Liver (tissue), 9 donors: Measurements from ENCODE around the gene TLK2. TPM values are rescaled to one million over a fixed set of nuclear protein-coding genes. Genes with fewer than 3 reads are reported as not detected.

ENCODE experiments used
- DNase-seq: peaks from one replicate; pipeline ENCODE4 v3.0.0-alpha.2; 2017; ENCODE audit warnings: low spot score
- H3K27ac ChIP-seq, 2 donors: one replicate each; pipeline ENCODE4 v1.7.0; 2013; ENCODE audit warnings: inconsistent platforms in 2 of 2, low read length in 2 of 2, control low read depth in 1 of 2, low read depth in 1 of 2, mild to moderate bottlenecking in 1 of 2
- H3K27me3 ChIP-seq, 4 donors: one replicate each; pipeline versions ENCODE4 v1.6.1 to v1.7.0; 2013; ENCODE audit warnings: low read length in 3 of 4, inconsistent platforms in 1 of 4, mild to moderate bottlenecking in 1 of 4, moderate library complexity in 1 of 4; ENCODE audit not compliant: control insufficient read depth in 4 of 4, insufficient read depth in 4 of 4
- H3K36me3 ChIP-seq, 4 donors: one replicate each; pipeline versions ENCODE4 v1.6.1 to v1.7.0; 2013; ENCODE audit warnings: low read length in 3 of 4, mild to moderate bottlenecking in 3 of 4, low read depth in 1 of 4, moderate library complexity in 1 of 4; ENCODE audit not compliant: control insufficient read depth in 4 of 4, insufficient read depth in 3 of 4
- H3K4me1 ChIP-seq, 4 donors: one replicate each; pipeline versions ENCODE4 v1.6.1 to v1.7.0; 2013; ENCODE audit warnings: low read length in 3 of 4, mild to moderate bottlenecking in 3 of 4, moderate library complexity in 1 of 4; ENCODE audit not compliant: control insufficient read depth in 4 of 4, insufficient read depth in 4 of 4
- H3K4me3 ChIP-seq, 3 donors: one replicate each; pipeline versions ENCODE4 v1.6.1 to v1.7.0; 2013; ENCODE audit warnings: low read length in 3 of 3, control low read depth in 1 of 3, low read depth in 1 of 3, mild to moderate bottlenecking in 1 of 3
- H3K9ac ChIP-seq, 2 donors: one replicate each; pipeline ENCODE4 v1.7.0; 2013; ENCODE audit warnings: low read length in 2 of 2, mild to moderate bottlenecking in 2 of 2, moderate library complexity in 2 of 2, control low read depth in 1 of 2, low read depth in 1 of 2
- H3K9me3 ChIP-seq, 4 donors: one replicate each; pipeline versions ENCODE4 v1.6.1 to v1.7.0; 2013; ENCODE audit warnings: low read length in 3 of 4; ENCODE audit not compliant: control insufficient read depth in 4 of 4
- ATF3 ChIP-seq: IDR thresholded peaks from 2 replicates; pipeline ENCODE4 v1.6.1; 2016; ENCODE audit warnings: antibody characterized with exemption
- EGR1 ChIP-seq, 2 donors: IDR thresholded peaks; 2 replicates each; pipeline ENCODE4 v1.6.1; 2016 to 2018; ENCODE audit warnings: antibody characterized with exemption in 2 of 2, low read depth in 2 of 2
- FOXA2 ChIP-seq: IDR thresholded peaks from 2 replicates; pipeline ENCODE4 v1.6.1; 2016; ENCODE audit warnings: antibody characterized with exemption
- GABPA ChIP-seq, 2 donors: IDR thresholded peaks in 1 of 2; conservative IDR thresholded peaks in 1 of 2; 2 replicates each; pipeline ENCODE4 v1.6.1; 2016; ENCODE audit warnings: antibody characterized with exemption in 2 of 2, mild to moderate bottlenecking in 1 of 2, moderate library complexity in 1 of 2
- HNF4A ChIP-seq, 2 donors: conservative IDR thresholded peaks; 2 replicates each; pipeline ENCODE4 v1.6.1; 2016; ENCODE audit warnings: antibody characterized with exemption in 2 of 2, mild to moderate bottlenecking in 2 of 2
- HNF4G ChIP-seq: IDR thresholded peaks from 2 replicates; pipeline ENCODE4 v1.6.1; 2016; ENCODE audit warnings: antibody characterized with exemption
- JUND ChIP-seq, 2 donors: IDR thresholded peaks; 2 replicates each; pipeline ENCODE4 v1.6.1; 2016; ENCODE audit warnings: antibody characterized with exemption in 2 of 2
- MAX ChIP-seq: IDR thresholded peaks from 2 replicates; pipeline ENCODE4 v1.6.1; 2016; ENCODE audit warnings: antibody characterized with exemption
- NR2F2 ChIP-seq: IDR thresholded peaks from 2 replicates; pipeline ENCODE4 v1.6.1; 2016; ENCODE audit warnings: antibody characterized with exemption
- RAD21 ChIP-seq, 2 donors: IDR thresholded peaks; 2 replicates each; pipeline ENCODE4 v1.6.1; 2016; ENCODE audit warnings: antibody characterized with exemption in 2 of 2, mild to moderate bottlenecking in 2 of 2
- REST ChIP-seq: IDR thresholded peaks from 2 replicates; pipeline ENCODE4 v1.6.1; 2016; ENCODE audit warnings: antibody characterized with exemption, mild to moderate bottlenecking
- RXRA ChIP-seq, 2 donors: IDR thresholded peaks; 2 replicates each; pipeline ENCODE4 v1.6.1; 2017 to 2018; ENCODE audit warnings: antibody characterized with exemption in 2 of 2, mild to moderate bottlenecking in 1 of 2
- SP1 ChIP-seq: IDR thresholded peaks from 2 replicates; pipeline ENCODE4 v1.6.1; 2018; ENCODE audit warnings: antibody characterized with exemption, mild to moderate bottlenecking
- TAF1 ChIP-seq: conservative IDR thresholded peaks from 2 replicates; pipeline ENCODE4 v1.6.1; 2016; ENCODE audit warnings: antibody characterized with exemption, mild to moderate bottlenecking
- ZBTB33 ChIP-seq: IDR thresholded peaks from 2 replicates; pipeline ENCODE4 v1.6.1; 2016; ENCODE audit warnings: antibody characterized with exemption
- WGBS: extraction: QIAGEN DNeasy Blood & Tissue Kit; methylation state at CpG from one replicate; pipeline ENCODE4 v1.1.7; 2013; 5-methylcytosine and 5-hydroxymethylcytosine counted together
- polyA plus RNA-seq, 2 donors: library from polyadenylated mRNA; stranded (reverse) in 1 of 2; unstranded in 1 of 2; fragments of 200-250 nt in 1 of 2; fragments of >200 nt in 1 of 2; fragmentation: Nextera tagmentation in 1 of 2; extraction: Ambion mirVana in 1 of 2; gene quantifications; one replicate each; pipeline versions ENCODE4 v1.2.1 to v1.2.3, GENCODE V29; 2013 to 2015
- total RNA-seq, 2 donors: library from RNA; depleted of rRNA; stranded (reverse); fragments of >200 nt; gene quantifications; one replicate each; pipeline ENCODE4 v1.2.3, GENCODE V29; 2014
- TF ChIP-seq, protein P1 (sequence below): fragments of 150-350 bp; IDR thresholded peaks from 2 replicates; pipeline ENCODE4 v1.5.1; 2017; ENCODE audit warnings: improper control_type of control experiment, low read depth, low read length; ENCODE audit not compliant: missing input control
- donor health status: healthy.
- donor health status: healthy.
- donor health status: healthy.
- donor health status: healthy.
- donor health status: healthy.

Gene TLK2
- total and polyA plus RNA-seq, 4 donors, result 4.2 to 25.8 (median 14.8) TPM

- TF ChIP-seq, protein P1, sequence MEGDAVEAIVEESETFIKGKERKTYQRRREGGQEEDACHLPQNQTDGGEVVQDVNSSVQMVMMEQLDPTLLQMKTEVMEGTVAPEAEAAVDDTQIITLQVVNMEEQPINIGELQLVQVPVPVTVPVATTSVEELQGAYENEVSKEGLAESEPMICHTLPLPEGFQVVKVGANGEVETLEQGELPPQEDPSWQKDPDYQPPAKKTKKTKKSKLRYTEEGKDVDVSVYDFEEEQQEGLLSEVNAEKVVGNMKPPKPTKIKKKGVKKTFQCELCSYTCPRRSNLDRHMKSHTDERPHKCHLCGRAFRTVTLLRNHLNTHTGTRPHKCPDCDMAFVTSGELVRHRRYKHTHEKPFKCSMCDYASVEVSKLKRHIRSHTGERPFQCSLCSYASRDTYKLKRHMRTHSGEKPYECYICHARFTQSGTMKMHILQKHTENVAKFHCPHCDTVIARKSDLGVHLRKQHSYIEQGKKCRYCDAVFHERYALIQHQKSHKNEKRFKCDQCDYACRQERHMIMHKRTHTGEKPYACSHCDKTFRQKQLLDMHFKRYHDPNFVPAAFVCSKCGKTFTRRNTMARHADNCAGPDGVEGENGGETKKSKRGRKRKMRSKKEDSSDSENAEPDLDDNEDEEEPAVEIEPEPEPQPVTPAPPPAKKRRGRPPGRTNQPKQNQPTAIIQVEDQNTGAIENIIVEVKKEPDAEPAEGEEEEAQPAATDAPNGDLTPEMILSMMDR, result no peak
- TF ChIP-seq EGR1 (IDR thresholded peaks at IDR 0.05; ENCODE audit: low read depth in 2 of 2), result no peak
- TF ChIP-seq ATF3, result no peak
- TF ChIP-seq TAF1, result no peak
- TF ChIP-seq JUND (IDR thresholded peaks at IDR 0.05), result no peak
Measured at GRCh38 chr17:62565817-62566216, 87.2 kb downstream of the TLK2 start (continued).

DNA sequence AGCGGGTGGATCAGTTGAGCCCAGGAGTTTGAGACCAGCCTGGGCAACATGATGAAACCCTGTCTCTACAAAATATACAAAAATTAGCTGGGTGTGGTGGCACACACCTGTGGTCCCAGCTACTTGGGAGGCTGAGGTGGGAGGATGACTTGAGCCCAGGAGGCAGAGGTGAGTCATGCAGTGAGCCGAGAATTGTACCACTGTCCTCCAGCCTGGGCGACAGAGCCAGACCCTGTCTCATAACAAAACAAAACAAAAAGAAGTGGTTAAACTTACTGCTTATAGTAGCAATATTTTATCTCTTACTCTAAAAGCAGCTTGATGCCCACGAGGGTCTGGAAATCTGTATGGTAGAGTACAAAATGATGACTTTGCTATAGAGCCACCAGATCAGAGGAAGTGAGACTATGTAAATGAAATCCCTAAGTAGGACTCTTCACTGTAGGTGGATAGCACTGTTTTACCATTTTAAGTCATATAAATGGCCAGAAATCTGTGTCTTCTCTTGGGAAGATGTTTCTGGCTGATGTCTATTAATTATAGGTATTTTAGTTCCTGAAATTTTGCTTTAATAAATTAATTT, 88.5 kb downstream of the TLK2 start:
- no peak overlapping the region for H3K4me3 ChIP-seq
- no peak overlapping the region for H3K27ac ChIP-seq
- no peaks in the 10 kb centered on the region for H3K27me3 ChIP-seq
- DNase-seq, result no peak
- 86% methylated on average over 4 of the region's 4 CpGs for WGBS
- TF ChIP-seq, protein P1, result no peak
- TF ChIP-seq ZBTB33 (no peak), TAF1 (no peak), HNF4G (no peak)
- no peaks in the 10 kb centered on the region for H3K9me3 ChIP-seq
- H3K4me1 ChIP-seq, result peaks cover 0 to 3% (median 0%) of the 10 kb centered on the region in 4 donors
- H3K9ac ChIP-seq, result no peak overlapping the region
- H3K36me3 ChIP-seq, result peaks cover 6 to 20% (median 16%) of the 10 kb centered on the region in 4 donors

DNA sequence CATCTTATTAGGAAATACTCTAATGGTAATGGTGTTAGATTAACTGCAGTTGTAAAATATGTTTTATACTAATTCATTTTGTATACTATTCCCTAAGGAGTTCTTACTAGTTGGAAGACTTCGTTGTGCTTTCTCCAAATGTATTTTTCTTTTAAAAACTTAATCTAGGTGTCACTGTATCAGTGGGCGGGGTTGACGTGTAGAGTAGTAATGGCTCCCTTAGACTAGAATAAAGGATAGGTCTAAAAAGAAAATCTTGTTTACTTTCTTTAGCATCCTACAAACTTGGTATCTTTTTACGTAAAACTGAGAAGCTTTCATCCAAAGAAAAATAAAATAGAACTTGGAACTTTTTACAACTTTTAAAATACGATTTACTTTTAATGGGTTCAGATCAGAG, 93.9 kb downstream of the TLK2 start:
- H3K9me3 ChIP-seq, result no peaks in the 10 kb centered on the region
- H3K36me3 ChIP-seq, result peaks cover 0 to 24% (median 16%) of the 10 kb centered on the region in 4 donors
- no peaks in the 10 kb centered on the region for H3K27me3 ChIP-seq
- no peaks in the 10 kb centered on the region for H3K4me1 ChIP-seq
- no peak for DNase-seq
- no peak overlapping the region for H3K27ac ChIP-seq
- no peak overlapping the region for H3K9ac ChIP-seq
- WGBS, result 89% methylated on average over 5 of the region's 5 CpGs
- H3K4me3 ChIP-seq, result no peak overlapping the region
- no peak for TF ChIP-seq ATF3
- no peak for TF ChIP-seq HNF4G
- TF ChIP-seq RAD21 (IDR thresholded peaks at IDR 0.05), result no peak
- TF ChIP-seq MAX, result no peak
- no peak for TF ChIP-seq NR2F2
- TF ChIP-seq EGR1 (IDR thresholded peaks at IDR 0.05; ENCODE audit: low read depth in 2 of 2), result no peak
- TF ChIP-seq TAF1, result no peak
- no peak for TF ChIP-seq SP1
- no peak for TF ChIP-seq RXRA (IDR thresholded peaks at IDR 0.05)
- TF ChIP-seq FOXA2, result no peak
- TF ChIP-seq REST, result no peak
- TF ChIP-seq, protein P1, result no peak
- no peak for TF ChIP-seq HNF4A (conservative IDR thresholded peaks at IDR 0.05)
- TF ChIP-seq GABPA (IDR thresholded peaks at IDR 0.05 in 1 of 2, conservative IDR thresholded peaks at IDR 0.05 in 1 of 2), result no peak
